PFSK-1 (cell line): ENCODE results near the gene ZBTB43.

Source experiments
- FOXP2 ChIP-seq: optimal IDR thresholded peaks from 2 replicates; pipeline ENCODE3; 2011; ENCODE audit warnings: borderline replicate concordance, control low read depth, inconsistent platforms; ENCODE audit not compliant: insufficient read depth; ENCODE audit errors: extremely low read length, extremely low read depth
- POLR2AphosphoS5 ChIP-seq: IDR thresholded peaks from 2 replicates; pipeline ENCODE4 v1.6.1; 2012; ENCODE audit warnings: low read depth, mild to moderate bottlenecking, control low read depth, low read length, moderate library complexity
- SIN3A ChIP-seq: IDR thresholded peaks from 2 replicates; pipeline ENCODE4 v1.6.1; 2012; ENCODE audit warnings: mild to moderate bottlenecking, low read length, moderate library complexity, borderline replicate concordance; ENCODE audit not compliant: insufficient read depth
- TF ChIP-seq, protein P1 (sequence below), 2 experiments: IDR thresholded peaks; 2 replicates each; pipeline versions ENCODE4 v1.6.1 to v1.8.0; 2011 to 2012; ENCODE audit warnings: low read depth in 2 of 2, low read length in 2 of 2, control low read depth in 1 of 2, inconsistent platforms in 1 of 2, mild to moderate bottlenecking in 1 of 2, moderate library complexity in 1 of 2; ENCODE audit not compliant: insufficient read depth in 1 of 2

DNA sequence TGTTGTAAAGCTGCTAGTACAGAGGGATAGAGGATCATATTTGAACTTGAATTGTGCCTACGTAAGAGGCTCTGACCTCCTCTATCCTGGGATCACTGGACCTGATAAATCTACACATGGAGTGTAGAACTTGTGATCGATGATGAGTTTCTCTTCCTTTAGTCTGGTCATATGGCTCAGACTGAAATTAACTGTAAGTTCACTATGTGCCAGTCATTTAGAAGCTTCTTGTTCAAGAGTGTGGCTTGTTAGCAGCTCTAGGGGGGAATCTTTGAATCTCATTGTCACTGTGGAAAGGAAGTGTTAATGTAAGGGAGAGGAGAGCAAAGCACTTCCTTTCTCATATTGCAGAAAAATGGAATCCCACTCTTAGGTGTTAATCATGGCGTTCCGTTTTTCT, 67.7 kb downstream of the ZBTB43 start:
- TF ChIP-seq POLR2AphosphoS5 (no peak), SIN3A (no peak), FOXP2 (no peak)
- TF ChIP-seq, protein P1, sequence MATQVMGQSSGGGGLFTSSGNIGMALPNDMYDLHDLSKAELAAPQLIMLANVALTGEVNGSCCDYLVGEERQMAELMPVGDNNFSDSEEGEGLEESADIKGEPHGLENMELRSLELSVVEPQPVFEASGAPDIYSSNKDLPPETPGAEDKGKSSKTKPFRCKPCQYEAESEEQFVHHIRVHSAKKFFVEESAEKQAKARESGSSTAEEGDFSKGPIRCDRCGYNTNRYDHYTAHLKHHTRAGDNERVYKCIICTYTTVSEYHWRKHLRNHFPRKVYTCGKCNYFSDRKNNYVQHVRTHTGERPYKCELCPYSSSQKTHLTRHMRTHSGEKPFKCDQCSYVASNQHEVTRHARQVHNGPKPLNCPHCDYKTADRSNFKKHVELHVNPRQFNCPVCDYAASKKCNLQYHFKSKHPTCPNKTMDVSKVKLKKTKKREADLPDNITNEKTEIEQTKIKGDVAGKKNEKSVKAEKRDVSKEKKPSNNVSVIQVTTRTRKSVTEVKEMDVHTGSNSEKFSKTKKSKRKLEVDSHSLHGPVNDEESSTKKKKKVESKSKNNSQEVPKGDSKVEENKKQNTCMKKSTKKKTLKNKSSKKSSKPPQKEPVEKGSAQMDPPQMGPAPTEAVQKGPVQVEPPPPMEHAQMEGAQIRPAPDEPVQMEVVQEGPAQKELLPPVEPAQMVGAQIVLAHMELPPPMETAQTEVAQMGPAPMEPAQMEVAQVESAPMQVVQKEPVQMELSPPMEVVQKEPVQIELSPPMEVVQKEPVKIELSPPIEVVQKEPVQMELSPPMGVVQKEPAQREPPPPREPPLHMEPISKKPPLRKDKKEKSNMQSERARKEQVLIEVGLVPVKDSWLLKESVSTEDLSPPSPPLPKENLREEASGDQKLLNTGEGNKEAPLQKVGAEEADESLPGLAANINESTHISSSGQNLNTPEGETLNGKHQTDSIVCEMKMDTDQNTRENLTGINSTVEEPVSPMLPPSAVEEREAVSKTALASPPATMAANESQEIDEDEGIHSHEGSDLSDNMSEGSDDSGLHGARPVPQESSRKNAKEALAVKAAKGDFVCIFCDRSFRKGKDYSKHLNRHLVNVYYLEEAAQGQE (IDR thresholded peaks at IDR 0.05; ENCODE audit: insufficient read depth in 1 of 2, low read depth in 2 of 2, low read length in 2 of 2): no peak
